Panc1 (cell line): ENCODE data around the gene NXF3. TPM values are rescaled to one million over a fixed set of nuclear protein-coding genes. Genes with fewer than 3 reads are reported as not detected.

Experiments
- ATAC-seq: fragments of 200-7000 bp; cut with Tn5 transposase; 2 replicates; pipeline ENCODE4 v1.9.1; 2020; ENCODE audit warnings: mild to moderate bottlenecking, moderate library complexity
- BruUV-seq: library from RNA; stranded (reverse); fragments of 400-500 nt; replicated peaks from 2 replicates; lab custom pipeline; 2021; lab: Mats Ljungman, UMichigan
- CTCF ChIA-PET: fragments of 300-600 bp; sonication (Branson Sonifier 250); formaldehyde crosslinking; loops from one replicate; lab custom pipeline; 2022; ENCODE audit warnings: antibody characterized with exemption; lab: Charles Lee
- POLR2A ChIA-PET: fragments of 300-600 bp; sonication (Branson Sonifier 250); formaldehyde crosslinking; loops from one replicate; lab custom pipeline; 2022; ENCODE audit warnings: antibody characterized with exemption; lab: Charles Lee
- DNase-seq: peaks from one replicate; pipeline ENCODE4 v3.0.0-alpha.2; 2010; ENCODE audit warnings: low read depth, low spot score
- H3K27ac ChIP-seq: 2 replicates; pipeline ENCODE4 v1.5.1; 2011; ENCODE audit warnings: mild to moderate bottlenecking, low read length, inconsistent platforms
- H3K27me3 ChIP-seq: fragments of 200-500 bp; sonication (Bioruptor generic); 2 replicates; pipeline ENCODE4 v1.6.0; 2014; ENCODE audit warnings: low read length, inconsistent platforms; ENCODE audit not compliant: control insufficient read depth, insufficient read depth
- H3K36me3 ChIP-seq: fragments of 200-500 bp; sonication (Bioruptor generic); 2 replicates; pipeline ENCODE4 v1.5.1; 2014; ENCODE audit warnings: inconsistent platforms, mild to moderate bottlenecking, low read length, moderate library complexity; ENCODE audit not compliant: control insufficient read depth, insufficient read depth
- H3K4me1 ChIP-seq: 2 replicates; pipeline ENCODE4 v1.5.1; 2011; ENCODE audit warnings: inconsistent platforms, mild to moderate bottlenecking, low read length, moderate library complexity; ENCODE audit not compliant: control insufficient read depth, insufficient read depth
- H3K4me3 ChIP-seq, 2 experiments: 2 replicates each; pipeline ENCODE4 v1.5.1; 2011 to 2012; ENCODE audit warnings: low read depth in 2 of 2, low read length in 2 of 2, mild to moderate bottlenecking in 2 of 2, inconsistent platforms in 1 of 2, moderate library complexity in 1 of 2
- H3K9me3 ChIP-seq: fragments of 200-500 bp; sonication (Bioruptor generic); 2 replicates; pipeline ENCODE4 v1.5.1; 2014; ENCODE audit warnings: low read depth, mild to moderate bottlenecking, inconsistent platforms, low read length, moderate library complexity; ENCODE audit not compliant: control insufficient read depth, insufficient read depth
- POLR2AphosphoS5 ChIP-seq: IDR thresholded peaks from 2 replicates; pipeline ENCODE4 v1.6.1; 2012; ENCODE audit warnings: mild to moderate bottlenecking, low read depth, low read length, moderate library complexity
- SIN3A ChIP-seq: IDR thresholded peaks from 2 replicates; pipeline ENCODE4 v1.6.1; 2012; ENCODE audit warnings: low read depth, mild to moderate bottlenecking, low read length, moderate library complexity, borderline replicate concordance; ENCODE audit not compliant: insufficient read depth
- TCF7L2 ChIP-seq: IDR thresholded peaks from 2 replicates; pipeline ENCODE4 v1.6.1; 2011; ENCODE audit warnings: mild to moderate bottlenecking, low read depth, low read length, inconsistent platforms
- in situ Hi-C: cut with HindIII; loops from 2 replicates; pipeline ENCODE4 v1.10.0; 2016; ENCODE audit warnings: low sequenced_read_pairs, low pct_unique_long_range_greater_than_20kb
- intact Hi-C: fragments of 100-400 bp; cut with micrococcal nuclease; formaldehyde crosslinking; loops from one replicate; pipeline ENCODE4 v1.10.0; 2022; ENCODE audit not compliant: unreplicated experiment
- total RNA-seq: library from RNA; stranded (reverse); gene quantifications from one replicate; pipeline ENCODE4 v1.2.1, GENCODE V29; 2021; ENCODE audit not compliant: unreplicated experiment
- TF ChIP-seq, protein P1 (sequence below), 2 experiments: IDR thresholded peaks; 2 replicates each; pipeline ENCODE4 v1.6.1; 2011 to 2012; ENCODE audit warnings: low read depth in 2 of 2, control low read depth in 1 of 2, low read length in 1 of 2, mild to moderate bottlenecking in 1 of 2, moderate library complexity in 1 of 2; ENCODE audit not compliant: insufficient read depth in 1 of 2
- TF ChIP-seq, protein P2 (sequence below): fragments of 450-650 bp; IDR thresholded peaks from 2 replicates; pipeline ENCODE4 v1.5.1; 2017; ENCODE audit warnings: mild to moderate bottlenecking

NXF3 gene
- total RNA-seq, 1 experiment from 2014 or later = 0.26 TPM

DNA sequence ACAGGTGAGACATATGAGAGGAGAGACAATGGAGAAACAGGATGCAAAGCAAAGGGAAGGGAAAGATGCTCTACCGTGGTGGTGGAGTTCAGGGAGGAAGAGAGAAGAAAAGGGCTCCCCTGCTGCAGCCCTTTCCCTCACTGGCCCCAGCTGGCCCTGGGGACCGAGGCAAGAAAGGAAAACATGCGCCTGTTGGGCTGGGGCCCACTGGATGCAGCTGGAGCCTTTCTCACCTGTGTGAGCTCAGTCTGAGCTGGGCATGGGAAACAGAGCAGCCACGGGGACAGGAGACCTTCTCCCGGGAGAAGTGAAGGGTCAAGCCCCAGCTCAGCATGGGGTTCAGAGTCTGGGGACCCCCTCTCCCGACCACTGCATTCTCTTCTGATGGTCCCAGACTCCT, 11.9 kb downstream of the NXF3 start:
- Histone ChIP-seq H3K27ac (no peak overlapping the region), H3K4me1 (no peaks in the 10 kb centered on the region), H3K9me3 (no peaks in the 10 kb centered on the region), H3K27me3 (no peaks in the 10 kb centered on the region), H3K4me3 (no peak overlapping the region), H3K36me3 (no peaks in the 10 kb centered on the region)
- ChIA-PET CTCF (no interaction called here), POLR2A (no interaction called here)
- no peak for DNase-seq
- intact Hi-C loops = no loop called here
- in situ Hi-C loops = no loop called here
- BruUV-seq = no TSS peak
- ATAC-seq = no peak
- TF ChIP-seq SIN3A (no peak), POLR2AphosphoS5 (no peak), TCF7L2 (no peak)
- TF ChIP-seq, protein P1, sequence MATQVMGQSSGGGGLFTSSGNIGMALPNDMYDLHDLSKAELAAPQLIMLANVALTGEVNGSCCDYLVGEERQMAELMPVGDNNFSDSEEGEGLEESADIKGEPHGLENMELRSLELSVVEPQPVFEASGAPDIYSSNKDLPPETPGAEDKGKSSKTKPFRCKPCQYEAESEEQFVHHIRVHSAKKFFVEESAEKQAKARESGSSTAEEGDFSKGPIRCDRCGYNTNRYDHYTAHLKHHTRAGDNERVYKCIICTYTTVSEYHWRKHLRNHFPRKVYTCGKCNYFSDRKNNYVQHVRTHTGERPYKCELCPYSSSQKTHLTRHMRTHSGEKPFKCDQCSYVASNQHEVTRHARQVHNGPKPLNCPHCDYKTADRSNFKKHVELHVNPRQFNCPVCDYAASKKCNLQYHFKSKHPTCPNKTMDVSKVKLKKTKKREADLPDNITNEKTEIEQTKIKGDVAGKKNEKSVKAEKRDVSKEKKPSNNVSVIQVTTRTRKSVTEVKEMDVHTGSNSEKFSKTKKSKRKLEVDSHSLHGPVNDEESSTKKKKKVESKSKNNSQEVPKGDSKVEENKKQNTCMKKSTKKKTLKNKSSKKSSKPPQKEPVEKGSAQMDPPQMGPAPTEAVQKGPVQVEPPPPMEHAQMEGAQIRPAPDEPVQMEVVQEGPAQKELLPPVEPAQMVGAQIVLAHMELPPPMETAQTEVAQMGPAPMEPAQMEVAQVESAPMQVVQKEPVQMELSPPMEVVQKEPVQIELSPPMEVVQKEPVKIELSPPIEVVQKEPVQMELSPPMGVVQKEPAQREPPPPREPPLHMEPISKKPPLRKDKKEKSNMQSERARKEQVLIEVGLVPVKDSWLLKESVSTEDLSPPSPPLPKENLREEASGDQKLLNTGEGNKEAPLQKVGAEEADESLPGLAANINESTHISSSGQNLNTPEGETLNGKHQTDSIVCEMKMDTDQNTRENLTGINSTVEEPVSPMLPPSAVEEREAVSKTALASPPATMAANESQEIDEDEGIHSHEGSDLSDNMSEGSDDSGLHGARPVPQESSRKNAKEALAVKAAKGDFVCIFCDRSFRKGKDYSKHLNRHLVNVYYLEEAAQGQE (IDR thresholded peaks at IDR 0.05; ENCODE audit: insufficient read depth in 1 of 2, low read depth in 2 of 2, low read length in 1 of 2) = no peak
- TF ChIP-seq, protein P2, sequence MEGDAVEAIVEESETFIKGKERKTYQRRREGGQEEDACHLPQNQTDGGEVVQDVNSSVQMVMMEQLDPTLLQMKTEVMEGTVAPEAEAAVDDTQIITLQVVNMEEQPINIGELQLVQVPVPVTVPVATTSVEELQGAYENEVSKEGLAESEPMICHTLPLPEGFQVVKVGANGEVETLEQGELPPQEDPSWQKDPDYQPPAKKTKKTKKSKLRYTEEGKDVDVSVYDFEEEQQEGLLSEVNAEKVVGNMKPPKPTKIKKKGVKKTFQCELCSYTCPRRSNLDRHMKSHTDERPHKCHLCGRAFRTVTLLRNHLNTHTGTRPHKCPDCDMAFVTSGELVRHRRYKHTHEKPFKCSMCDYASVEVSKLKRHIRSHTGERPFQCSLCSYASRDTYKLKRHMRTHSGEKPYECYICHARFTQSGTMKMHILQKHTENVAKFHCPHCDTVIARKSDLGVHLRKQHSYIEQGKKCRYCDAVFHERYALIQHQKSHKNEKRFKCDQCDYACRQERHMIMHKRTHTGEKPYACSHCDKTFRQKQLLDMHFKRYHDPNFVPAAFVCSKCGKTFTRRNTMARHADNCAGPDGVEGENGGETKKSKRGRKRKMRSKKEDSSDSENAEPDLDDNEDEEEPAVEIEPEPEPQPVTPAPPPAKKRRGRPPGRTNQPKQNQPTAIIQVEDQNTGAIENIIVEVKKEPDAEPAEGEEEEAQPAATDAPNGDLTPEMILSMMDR = no peak

DNA sequence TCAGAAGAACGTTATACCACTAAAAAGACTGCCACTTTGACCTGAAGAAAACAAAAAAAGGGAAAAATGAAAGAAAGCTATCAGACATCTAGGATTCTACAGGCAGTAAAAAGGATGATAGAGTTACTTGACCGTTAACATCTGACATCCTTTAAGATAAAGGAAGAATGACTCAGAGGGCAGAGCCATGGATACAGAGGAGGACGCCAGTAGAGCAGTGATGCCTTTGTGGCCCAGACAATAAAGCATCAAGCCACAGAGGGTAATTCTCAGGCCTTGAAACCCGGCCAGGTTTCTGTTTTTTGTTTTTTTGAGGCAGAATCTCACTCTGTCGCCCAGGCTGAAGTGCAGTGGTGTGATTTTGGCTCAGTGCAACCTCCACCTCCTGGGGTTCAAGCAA, 19.5 kb downstream of the NXF3 start:
- Histone ChIP-seq H3K4me1 (no peaks in the 10 kb centered on the region), H3K27ac (no peak overlapping the region), H3K36me3 (no peaks in the 10 kb centered on the region), H3K4me3 (no peak overlapping the region), H3K27me3 (no peaks in the 10 kb centered on the region), H3K9me3 (no peaks in the 10 kb centered on the region)
- DNase-seq (no peak), ATAC-seq (no peak)
- no TSS peak for BruUV-seq
- intact Hi-C loops = no loop called here
- in situ Hi-C loops = no loop called here
- ChIA-PET POLR2A (no interaction called here), CTCF (no interaction called here)
- TF ChIP-seq, protein P1 (IDR thresholded peaks at IDR 0.05; ENCODE audit: insufficient read depth in 1 of 2, low read depth in 2 of 2, low read length in 1 of 2) = no peak
- TF ChIP-seq, protein P2 = no peak
- no peak for TF ChIP-seq SIN3A
- TF ChIP-seq TCF7L2 = no peak
- TF ChIP-seq POLR2AphosphoS5 = no peak
